ENCODE measurements around the gene ACVR2A. TPM values are rescaled to one million over a fixed set of nuclear protein-coding genes. Genes with fewer than 3 reads are reported as not detected.
A peak's percentile ranks its signal among the peaks of the same experiment; 100 is the strongest.

ACVR2A gene
- total and polyA plus RNA-seq, 3 donors from 2014 or later, result 11.4 to 38.3 (median 21.6) TPM

DNA sequence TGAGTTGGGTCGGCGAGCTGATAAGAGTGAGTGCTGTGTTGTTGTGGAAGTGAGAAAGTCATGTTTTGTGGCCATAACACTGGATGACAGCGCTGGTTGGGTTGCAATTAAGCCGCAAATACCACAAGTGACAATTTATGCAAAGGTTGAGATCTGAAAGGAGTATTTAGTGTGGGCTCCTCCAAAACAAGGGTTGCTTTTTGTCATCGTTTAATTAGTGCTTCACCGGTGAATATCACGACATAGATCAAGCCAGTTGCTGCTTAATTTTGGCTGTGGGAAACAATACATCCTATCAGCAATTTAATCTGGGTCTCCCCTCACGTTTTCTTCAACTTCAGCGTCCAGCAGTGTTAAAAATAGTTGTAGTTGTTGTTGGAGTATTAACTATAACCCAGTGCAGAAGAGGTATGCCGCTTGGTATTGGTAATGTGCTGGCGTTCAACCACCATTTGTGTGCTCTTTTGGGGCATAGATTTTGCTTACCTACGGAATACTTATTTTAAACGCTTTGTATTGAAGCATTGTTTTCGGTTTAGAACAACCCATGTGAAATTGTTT lies 662 bp downstream of the ACVR2A start:
- intact Hi-C loops (cut with DNase I; ENCODE audit: low total_unique reads), result no loop called here
- H3K9me3 ChIP-seq, result no peaks in the 10 kb centered on the region
- no peak for DNase-seq
- H3K4me3 ChIP-seq, result peak overlapping the region; percentile 90 to 96
- H3K27ac ChIP-seq, result peak overlapping the region; percentile 88 to 99
- peaks cover 20% of the 10 kb centered on the region for H3K4me1 ChIP-seq
- TF ChIP-seq, protein P1, sequence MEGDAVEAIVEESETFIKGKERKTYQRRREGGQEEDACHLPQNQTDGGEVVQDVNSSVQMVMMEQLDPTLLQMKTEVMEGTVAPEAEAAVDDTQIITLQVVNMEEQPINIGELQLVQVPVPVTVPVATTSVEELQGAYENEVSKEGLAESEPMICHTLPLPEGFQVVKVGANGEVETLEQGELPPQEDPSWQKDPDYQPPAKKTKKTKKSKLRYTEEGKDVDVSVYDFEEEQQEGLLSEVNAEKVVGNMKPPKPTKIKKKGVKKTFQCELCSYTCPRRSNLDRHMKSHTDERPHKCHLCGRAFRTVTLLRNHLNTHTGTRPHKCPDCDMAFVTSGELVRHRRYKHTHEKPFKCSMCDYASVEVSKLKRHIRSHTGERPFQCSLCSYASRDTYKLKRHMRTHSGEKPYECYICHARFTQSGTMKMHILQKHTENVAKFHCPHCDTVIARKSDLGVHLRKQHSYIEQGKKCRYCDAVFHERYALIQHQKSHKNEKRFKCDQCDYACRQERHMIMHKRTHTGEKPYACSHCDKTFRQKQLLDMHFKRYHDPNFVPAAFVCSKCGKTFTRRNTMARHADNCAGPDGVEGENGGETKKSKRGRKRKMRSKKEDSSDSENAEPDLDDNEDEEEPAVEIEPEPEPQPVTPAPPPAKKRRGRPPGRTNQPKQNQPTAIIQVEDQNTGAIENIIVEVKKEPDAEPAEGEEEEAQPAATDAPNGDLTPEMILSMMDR (IDR thresholded peaks at IDR 0.05), result no peak
- H3K36me3 ChIP-seq (ENCODE audit: low read depth, missing control alignments), result no peaks in the 10 kb centered on the region
- no peaks in the 10 kb centered on the region for H3K27me3 ChIP-seq
- 0 to 1% methylated on average over 14 of the region's 14 CpGs for WGBS, 2 donors

DNA sequence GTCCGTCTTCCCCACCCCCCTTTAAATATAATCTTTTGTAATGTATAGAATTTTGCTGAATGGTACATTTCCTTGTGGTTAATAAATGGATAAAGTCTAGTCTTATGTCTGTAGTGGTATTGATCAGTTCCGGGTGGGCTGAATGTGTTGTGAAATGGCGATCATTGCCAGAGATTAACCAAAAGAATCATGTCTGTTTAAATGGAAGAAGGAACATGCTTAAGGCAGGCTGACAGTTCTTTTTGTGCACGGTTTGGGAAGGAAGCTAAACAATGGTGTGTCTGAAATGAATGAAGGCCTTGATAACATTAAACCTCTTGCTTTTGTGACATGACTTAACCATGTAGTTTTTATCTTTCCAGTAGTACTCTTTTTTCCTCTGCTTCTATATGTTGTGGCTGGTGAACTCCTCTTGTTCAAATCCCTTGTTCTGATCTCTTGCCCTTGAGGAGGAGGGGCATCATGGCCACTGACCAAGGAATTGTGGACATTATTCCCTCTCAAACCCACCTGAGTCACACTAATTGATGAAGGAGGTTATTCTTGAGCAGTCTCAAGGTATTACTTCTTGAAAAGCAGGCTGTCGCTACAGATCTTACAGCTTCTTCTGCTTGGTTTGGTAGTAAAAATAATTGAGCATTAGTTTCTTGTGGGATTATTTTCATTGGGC lies 1.7 kb downstream of the ACVR2A start:
- Histone ChIP-seq H3K9me3 (no peaks in the 10 kb centered on the region), H3K27me3 (no peaks in the 10 kb centered on the region), H3K4me1 (peaks cover 23% of the 10 kb centered on the region), H3K36me3 (ENCODE audit: low read depth, missing control alignments) (no peaks in the 10 kb centered on the region), H3K4me3 (peak overlapping the region; percentile 90 to 96), H3K27ac (peak overlapping the region; percentile 25 to 99)
- intact Hi-C loops (cut with DNase I; ENCODE audit: low total_unique reads), result no loop called here
- TF ChIP-seq, protein P1 (IDR thresholded peaks at IDR 0.05), result no peak
- no peak for TF ChIP-seq POLR2A (IDR thresholded peaks at IDR 0.05)
- DNase-seq, result no peak
- 27% methylated on average over 5 of the region's 5 CpGs for WGBS, 2 donors

DNA sequence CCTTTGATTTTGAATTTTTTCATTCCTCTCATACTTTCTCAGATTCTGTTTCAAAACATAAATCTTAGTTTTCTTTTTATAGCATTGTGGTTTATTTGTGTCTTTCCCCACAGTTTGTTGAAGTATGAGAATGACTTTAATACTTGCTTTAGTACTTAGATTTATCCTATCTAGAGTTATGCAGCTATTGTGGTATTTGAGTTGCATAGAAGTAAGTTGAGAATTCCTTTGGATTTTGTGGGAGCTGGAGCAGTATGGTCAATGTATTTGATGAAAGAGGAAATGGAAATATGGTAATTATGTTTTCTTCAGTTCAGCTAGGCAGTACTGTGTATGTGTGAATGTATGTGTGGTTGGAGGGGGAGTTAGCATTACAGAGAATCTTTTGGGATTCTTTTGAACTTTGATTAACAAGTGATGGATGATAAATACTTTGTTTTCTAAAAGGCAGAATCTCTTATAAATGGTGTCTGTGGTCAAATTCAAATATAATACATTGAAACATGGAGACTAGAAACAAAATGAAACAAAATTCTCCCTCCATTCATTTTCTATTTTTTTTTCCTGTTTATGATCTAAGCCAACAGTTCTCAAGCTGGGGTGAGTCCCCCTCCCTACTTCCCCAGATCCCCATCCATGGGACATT lies 3.0 kb downstream of the ACVR2A start:
- Histone ChIP-seq H3K4me3 (no peak overlapping the region), H3K36me3 (ENCODE audit: low read depth, missing control alignments) (no peaks in the 10 kb centered on the region), H3K9me3 (no peaks in the 10 kb centered on the region), H3K27me3 (no peaks in the 10 kb centered on the region), H3K4me1 (peaks cover 21% of the 10 kb centered on the region), H3K27ac (no peak overlapping the region)
- no peak for DNase-seq
- intact Hi-C loops (cut with DNase I; ENCODE audit: low total_unique reads), result no loop called here
- no peak for TF ChIP-seq POLR2A (IDR thresholded peaks at IDR 0.05)
- TF ChIP-seq, protein P1 (IDR thresholded peaks at IDR 0.05), result no peak

DNA sequence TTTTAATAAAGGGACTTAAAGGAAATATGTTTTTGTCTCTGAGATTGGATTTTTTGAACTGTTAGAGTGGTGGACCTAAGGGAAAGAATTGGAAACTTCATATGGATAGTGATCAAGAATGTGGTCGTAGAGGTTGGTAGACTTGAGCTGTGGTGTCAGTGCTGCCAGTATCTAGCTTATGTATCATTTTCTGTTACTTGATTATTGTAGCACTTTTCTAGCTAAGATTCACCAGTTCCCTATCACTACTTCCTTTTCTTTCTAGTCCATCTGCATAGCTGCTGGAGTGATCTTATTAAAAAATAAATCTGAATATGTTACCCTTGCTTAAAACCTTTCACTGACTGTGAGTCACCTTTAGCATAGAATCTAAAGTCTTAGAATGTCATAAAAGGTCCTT lies 6.0 kb downstream of the ACVR2A start:
- no peaks in the 10 kb centered on the region for H3K27me3 ChIP-seq
- H3K9me3 ChIP-seq, result no peaks in the 10 kb centered on the region
- WGBS, 2 donors, result 63 to 67% methylated on average over 1 of the region's 1 CpG
- intact Hi-C loops (cut with DNase I; ENCODE audit: low total_unique reads), result no loop called here
- no peak overlapping the region for H3K4me3 ChIP-seq
- no peaks in the 10 kb centered on the region for H3K36me3 ChIP-seq (ENCODE audit: low read depth, missing control alignments)
- no peak overlapping the region for H3K27ac ChIP-seq
- no peak for DNase-seq
- H3K4me1 ChIP-seq, result peaks cover 15% of the 10 kb centered on the region
- TF ChIP-seq, protein P1 (IDR thresholded peaks at IDR 0.05), result no peak
- TF ChIP-seq POLR2A (IDR thresholded peaks at IDR 0.05), result no peak

Measured in testis (tissue), 3 donors.